ENCODE data around the gene SGO2.

- TF ChIP-seq CTCF (IDR thresholded peaks at IDR 0.05) (no peak), EZH2 (IDR thresholded peaks at IDR 0.05; ENCODE audit: borderline replicate concordance, insufficient read depth, low read depth, low read length, poor library complexity, severe bottlenecking) (no peak)
Observed at GRCh38 chr2:200602584-200602983, 76.6 kb downstream of the SGO2 start.
